ENCODE data around the gene ZCCHC7.

ZCCHC7 gene

DNA sequence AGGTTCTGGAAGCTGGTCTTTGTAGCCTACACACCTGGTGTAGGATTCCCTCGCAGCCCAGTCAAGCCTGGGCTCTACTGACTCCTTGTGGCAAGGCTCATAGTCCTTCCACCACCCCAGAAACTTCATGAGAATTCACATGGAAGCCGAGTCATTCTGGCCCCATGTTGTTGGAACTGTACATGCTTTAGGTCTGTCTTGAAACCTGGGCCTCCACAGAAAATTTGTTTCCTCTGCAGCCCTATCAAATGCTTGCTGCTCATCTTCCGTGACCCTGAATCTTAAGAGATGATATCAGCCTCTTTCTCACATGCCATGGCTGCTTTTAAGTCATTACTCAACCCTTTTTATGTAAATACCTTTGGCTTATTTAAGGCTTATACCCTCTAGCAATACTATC lies 188.8 kb downstream of the ZCCHC7 start:
- H3K4me3 ChIP-seq (replicated peaks; ENCODE audit: low read depth, low read length): no peak overlapping the region
- DNase-seq (ENCODE audit: extremely low read depth, low read depth): no peak
- peak; percentile 33 for TF ChIP-seq CTCF (IDR thresholded peaks at IDR 0.05; ENCODE audit: low read depth, low read length, missing control alignments)

GRCh38 chr9:37311938-37312708 lies 191.7 kb downstream of the ZCCHC7 start:
- no peak for TF ChIP-seq CTCF (IDR thresholded peaks at IDR 0.05; ENCODE audit: low read depth, low read length, missing control alignments)

GRCh38 chr9:37324261-37324683 lies 203.9 kb downstream of the ZCCHC7 start:
- no peak for DNase-seq (ENCODE audit: extremely low read depth, low read depth)
- no peak overlapping the region for H3K4me3 ChIP-seq (replicated peaks; ENCODE audit: low read depth, low read length)
- TF ChIP-seq CTCF (IDR thresholded peaks at IDR 0.05; ENCODE audit: low read depth, low read length, missing control alignments): no peak

More at GRCh38 chr9:37311938-37312708, 191.7 kb downstream of the ZCCHC7 start:
- H3K4me3 ChIP-seq (replicated peaks; ENCODE audit: low read depth, low read length): no peak overlapping the region
- no peak for DNase-seq (ENCODE audit: extremely low read depth, low read depth)

GRCh38 chr9:37324691-37325490 lies 204.5 kb downstream of the ZCCHC7 start:
- no peak for TF ChIP-seq CTCF (IDR thresholded peaks at IDR 0.05; ENCODE audit: low read depth, low read length, missing control alignments)
- DNase-seq (ENCODE audit: extremely low read depth, low read depth): no peak
- H3K4me3 ChIP-seq (replicated peaks; ENCODE audit: low read depth, low read length): no peak overlapping the region

- TF ChIP-seq CTCF (IDR thresholded peaks at IDR 0.05; ENCODE audit: low read depth, low read length, missing control alignments): no peak
- H3K4me3 ChIP-seq (replicated peaks; ENCODE audit: low read depth, low read length): no peak overlapping the region
- DNase-seq (ENCODE audit: extremely low read depth, low read depth): no peak
Observed at GRCh38 chr9:37325778-37326177, 205.4 kb downstream of the ZCCHC7 start.

DNA sequence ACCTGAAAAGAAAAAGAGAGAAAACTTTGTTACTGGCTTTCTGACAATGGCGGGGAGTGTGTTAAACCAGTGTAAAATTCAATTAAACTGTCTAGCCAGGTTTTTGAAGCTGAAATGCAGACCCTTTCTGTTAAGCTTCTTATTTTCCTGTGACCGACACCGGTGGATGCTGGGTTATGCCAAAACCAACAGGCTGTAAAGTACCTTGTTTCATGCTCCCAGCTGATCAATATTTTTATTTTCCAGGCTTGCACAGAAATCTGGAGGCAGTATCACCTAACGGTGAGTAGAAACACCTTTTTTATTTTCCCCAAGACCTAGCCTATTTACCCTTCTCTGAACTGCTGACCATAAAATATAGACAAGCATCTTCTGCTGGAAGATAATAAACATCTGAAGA lies 207.2 kb downstream of the ZCCHC7 start:
- no peak for TF ChIP-seq CTCF (IDR thresholded peaks at IDR 0.05; ENCODE audit: low read depth, low read length, missing control alignments)
- no peak overlapping the region for H3K4me3 ChIP-seq (replicated peaks; ENCODE audit: low read depth, low read length)
- no peak for DNase-seq (ENCODE audit: extremely low read depth, low read depth)
